ENCODE measurements around the gene CARMIL1. TPM values are rescaled to one million over a fixed set of nuclear protein-coding genes. Genes with fewer than 3 reads are reported as not detected.

Gene CARMIL1
- total and polyA plus RNA-seq, 2 of the 8 experiments (the other 6 are each of a cell fraction or from before 2014, with no cell fraction given), result 20.3 to 40.4 TPM

DNA sequence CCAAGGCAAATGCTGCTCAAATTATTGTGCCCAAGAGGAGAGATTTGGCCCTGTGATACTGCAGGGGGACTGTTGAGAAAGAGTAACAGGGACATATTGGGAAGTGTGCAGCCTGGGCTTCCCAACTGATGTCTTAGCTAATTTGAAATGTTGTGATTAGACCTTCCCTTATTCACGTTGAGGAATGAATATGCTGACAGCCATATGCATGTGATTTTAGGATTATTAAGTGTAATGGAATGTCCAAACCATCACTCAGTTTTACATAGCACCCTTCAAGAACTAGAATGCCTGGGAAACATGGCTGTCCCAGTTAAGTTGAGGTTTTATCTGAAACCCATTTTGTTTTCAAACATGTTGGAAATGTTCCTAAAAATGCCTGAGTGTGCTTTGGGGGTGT, 81.4 kb downstream of the CARMIL1 start:
- DNase-seq (ENCODE audit: low read depth in 1 of 2, low spot score in 2 of 2) (no peak), FAIRE-seq (no peak)
- Histone ChIP-seq H4K20me1 (replicated peaks in 1 of 2; ENCODE audit: control insufficient read depth in 1 of 2, insufficient read depth in 2 of 2, low read length in 2 of 2) (peaks cover 0 to 1% of the 10 kb centered on the region in 2 experiments), H2AFZ (ENCODE audit: low read length) (no peak overlapping the region), H2BK5ac (ENCODE audit: low read depth, low read length) (no peak overlapping the region), H3K9me3 (ENCODE audit: insufficient read depth in 2 of 2, low read depth in 1 of 2, low read length in 1 of 2) (no peaks in the 10 kb centered on the region), H3K4me2 (ENCODE audit: insufficient read depth in 1 of 2, low read depth in 2 of 2, low read length in 2 of 2) (no peak overlapping the region), H3K36me3 (ENCODE audit: control insufficient read depth in 2 of 4, insufficient read depth in 4 of 4, low read length in 3 of 4) (no peaks in the 10 kb centered on the region), H3K18ac (ENCODE audit: extremely low read depth, low read length) (no peak overlapping the region), H3K4me1 (replicated peaks in 1 of 4; ENCODE audit: control insufficient read depth in 3 of 4, insufficient read depth in 4 of 4, low read length in 3 of 4) (peaks cover 3 to 12% (median 9%) of the 10 kb centered on the region in 4 experiments; a peak in 4 of 7 replicates), H3K23me2 (ENCODE audit: low read depth, low read length) (no peaks in the 10 kb centered on the region), H3K9ac (replicated peaks in 1 of 4; ENCODE audit: extremely low read depth in 1 of 4, low read depth in 3 of 4, low read length in 3 of 4) (no peak overlapping the region), H2BK15ac (ENCODE audit: low read length) (no peak overlapping the region), H4K91ac (replicated peaks; ENCODE audit: insufficient read length, low read length) (no peak overlapping the region), H3K27me3 (replicated peaks in 1 of 4; ENCODE audit: control insufficient read depth in 3 of 4, extremely low read depth in 1 of 4, insufficient read depth in 3 of 4, low read length in 3 of 4) (no peaks in the 10 kb centered on the region), H3K79me1 (ENCODE audit: low read depth, low read length) (peaks cover 6% of the 10 kb centered on the region), H2BK120ac (replicated peaks; ENCODE audit: low read depth, low read length) (no peak overlapping the region), H4K8ac (ENCODE audit: extremely low read depth, insufficient read depth, low read length) (no peak overlapping the region), H3K23ac (ENCODE audit: insufficient read length) (no peak overlapping the region), H4K5ac (ENCODE audit: insufficient read length, low read depth, low read length) (no peak overlapping the region), H2AK5ac (ENCODE audit: low read depth, low read length) (peak overlapping the region; percentile 61; the same call in 1 of the 2 replicates), H3K27ac (ENCODE audit: low read depth, low read length) (no peak overlapping the region), H2BK20ac (ENCODE audit: low read length) (no peak overlapping the region), H3K14ac (ENCODE audit: insufficient read length) (no peak overlapping the region), H3K79me2 (ENCODE audit: control insufficient read depth in 1 of 2, insufficient read depth in 2 of 2, low read length in 2 of 2) (peaks cover 3 to 95% of the 10 kb centered on the region in 2 experiments; a peak in 3 of 4 replicates), H3K4me3 (ENCODE audit: extremely low read depth in 1 of 4, insufficient read depth in 2 of 4, low read depth in 3 of 4, low read length in 4 of 4) (no peak overlapping the region), H2BK12ac (ENCODE audit: low read depth, low read length) (no peak overlapping the region), H3K56ac (replicated peaks; ENCODE audit: insufficient read length, low read depth, low read length) (no peak overlapping the region), H3K4ac (replicated peaks; ENCODE audit: insufficient read length, low read depth, low read length) (no peak overlapping the region)
- TF ChIP-seq CREB1 (IDR thresholded peaks at IDR 0.05) (no peak), ATF3 (IDR thresholded peaks at IDR 0.05; ENCODE audit: insufficient read depth, low read depth, low read length) (no peak), ASH2L (IDR thresholded peaks at IDR 0.05; ENCODE audit: low read length) (no peak), SRF (IDR thresholded peaks at IDR 0.05; ENCODE audit: low read depth, low read length) (no peak), RFX5 (IDR thresholded peaks at IDR 0.05; ENCODE audit: borderline replicate concordance, low read depth, low read length) (no peak), CHD1 (IDR thresholded peaks at IDR 0.05; ENCODE audit: low read depth, low read length) (no peak), E2F6 (IDR thresholded peaks at IDR 0.05) (no peak), RNF2 (IDR thresholded peaks at IDR 0.05; ENCODE audit: borderline replicate concordance, low read depth, low read length, missing control alignments, poor library complexity, severe bottlenecking) (no peak), BCL11A (IDR thresholded peaks at IDR 0.05; ENCODE audit: low read depth in 2 of 2, low read length in 2 of 2) (no peak), FOSL1 (IDR thresholded peaks at IDR 0.05; ENCODE audit: insufficient read depth, low read depth, low read length) (no peak), YY1 (IDR thresholded peaks at IDR 0.05; ENCODE audit: low read depth, low read length) (no peak)
- POLR2A ChIA-PET (ENCODE audit: partially characterized antibody), result no interaction called here
- CTCF ChIA-PET (ENCODE audit: partially characterized antibody), result interaction anchor here (1.9 kb wide), 1 partner anchor 8 kb away, joined by 5 read pairs; no protein-coding TSS in a partner anchor
- WGBS, 2 experiments (ENCODE audit: extremely low coverage in 1 of 2, insufficient coverage in 1 of 2, insufficient read length in 1 of 2, insufficient replicate concordance in 2 of 2, low coverage in 1 of 2, low lambda C conversion rate in 2 of 2, missing lambda C conversion rate in 1 of 2), result 55% methylated on average over 1 of the region's 1 CpG; no CpG with 5 or more reads in 1 of the 2 experiments

All from H1 (cell line).